A673 (cell line): ENCODE data around the gene KIF26B. TPM values are rescaled to one million over a fixed set of nuclear protein-coding genes. Genes with fewer than 3 reads are reported as not detected.
"Not testable (repeated sequence)": the region's sequence is repeated elsewhere in the genome, so short reads cannot be mapped to it uniquely, and the experiment has no call there.

Experiments used
- BruUV-seq: library from RNA; stranded (reverse); fragments of 400-500 nt; replicated peaks from 2 replicates; lab custom pipeline; 2021; lab: Mats Ljungman, UMichigan
- CTCF ChIA-PET: fragments of 300-600 bp; sonication (Branson Sonifier 250); formaldehyde crosslinking; loops from one replicate; lab custom pipeline; 2022; ENCODE audit warnings: antibody characterized with exemption; lab: Charles Lee
- POLR2A ChIA-PET: fragments of 300-600 bp; sonication (Branson Sonifier 250); formaldehyde crosslinking; loops from one replicate; lab custom pipeline; 2022; ENCODE audit warnings: antibody characterized with exemption; ENCODE audit not compliant: low non-redundant PET; lab: Charles Lee
- DNase-seq: peaks from one replicate; pipeline ENCODE4 v3.0.0-alpha.2; 2015; ENCODE audit warnings: low spot score
- H3K27ac ChIP-seq: fragments of 200-600 bp; sonication (generic); 2 replicates; pipeline ENCODE4 v1.5.1; 2016; ENCODE audit warnings: mixed run types, low read depth, mild to moderate bottlenecking, mixed read lengths, antibody characterized with exemption, low read length; ENCODE audit not compliant: poor library complexity, severe bottlenecking
- H3K27me3 ChIP-seq: fragments of 200-600 bp; sonication (generic); replicated peaks from 2 replicates; pipeline ENCODE4 v1.6.1; 2017; ENCODE audit warnings: mixed run types, low read depth, mild to moderate bottlenecking, mixed read lengths, antibody characterized with exemption, low read length; ENCODE audit not compliant: insufficient read depth, poor library complexity
- H3K36me3 ChIP-seq: fragments of 200-600 bp; sonication (generic); 2 replicates; pipeline ENCODE4 v1.6.1; 2016; ENCODE audit warnings: mixed run types, mild to moderate bottlenecking, mixed read lengths, antibody characterized with exemption, low read length; ENCODE audit not compliant: insufficient read depth, poor library complexity, severe bottlenecking
- H3K4me1 ChIP-seq: fragments of 200-600 bp; sonication (generic); 2 replicates; pipeline ENCODE4 v1.6.1; 2017; ENCODE audit warnings: mixed run types, mild to moderate bottlenecking, mixed read lengths, antibody characterized with exemption, low read length; ENCODE audit not compliant: insufficient read depth, poor library complexity, severe bottlenecking
- H3K4me3 ChIP-seq: fragments of 200-600 bp; sonication (generic); 2 replicates; pipeline ENCODE4 v1.5.1; 2016; ENCODE audit warnings: low read depth, mixed run types, mild to moderate bottlenecking, mixed read lengths, low read length; ENCODE audit not compliant: poor library complexity, severe bottlenecking
- H3K9me3 ChIP-seq: fragments of 200-600 bp; sonication (generic); 2 replicates; pipeline ENCODE4 v1.6.1; 2016; ENCODE audit warnings: mixed run types, low read depth, mild to moderate bottlenecking, mixed read lengths, antibody characterized with exemption, low read length; ENCODE audit not compliant: poor library complexity, severe bottlenecking
- CTCF ChIP-seq: fragments of 300-800, 200-600 bp; sonication (generic); conservative IDR thresholded peaks from 2 replicates; pipeline ENCODE4 v1.5.1; 2017; ENCODE audit warnings: low read depth, mild to moderate bottlenecking, antibody characterized with exemption, low read length, moderate library complexity, mixed read lengths
- EZH2 ChIP-seq: fragments of 200-600 bp; sonication (generic); IDR thresholded peaks from 2 replicates; pipeline ENCODE4 v1.6.1; 2017; ENCODE audit warnings: borderline replicate concordance, low read depth, mild to moderate bottlenecking, mixed read lengths, antibody characterized with exemption, low read length; ENCODE audit not compliant: poor library complexity, severe bottlenecking
- intact Hi-C: fragments of 100-400 bp; cut with micrococcal nuclease; formaldehyde crosslinking; loops from one replicate; pipeline ENCODE4 v1.10.0; 2022; ENCODE audit not compliant: unreplicated experiment
- total RNA-seq: library from RNA; stranded (reverse); gene quantifications from 2 replicates; pipeline ENCODE4 v1.2.3, GENCODE V29; 2021

Gene KIF26B
- total RNA-seq, 1 experiment from 2014 or later, result not detected

- TF ChIP-seq EZH2, result no peak
- TF ChIP-seq CTCF, result no peak
- no peak overlapping the region for H3K4me3 ChIP-seq
- no peaks in the 10 kb centered on the region for H3K9me3 ChIP-seq
- H3K27ac ChIP-seq, result no peak overlapping the region
- ChIA-PET CTCF (no interaction called here), POLR2A (no interaction called here)
- no TSS peak for BruUV-seq
- intact Hi-C loops, result no loop called here
- no peaks in the 10 kb centered on the region for H3K4me1 ChIP-seq
- H3K36me3 ChIP-seq, result no peaks in the 10 kb centered on the region
- no peak for DNase-seq
- H3K27me3 ChIP-seq, result peaks cover 45% of the 10 kb centered on the region
Observed at GRCh38 chr1:245401881-245402587, 247.2 kb downstream of the KIF26B start.

GRCh38 chr1:245402998-245403397 lies 248.2 kb downstream of the KIF26B start:
- H3K27ac ChIP-seq, H3K9me3 ChIP-seq, DNase-seq, H3K36me3 ChIP-seq, BruUV-seq, H3K4me1 ChIP-seq, intact Hi-C loops, CTCF ChIA-PET, H3K4me3 ChIP-seq, POLR2A ChIA-PET: not testable (repeated sequence)
- peaks cover 42% of the 10 kb centered on the region for H3K27me3 ChIP-seq

- no peak overlapping the region for H3K27ac ChIP-seq
- H3K36me3 ChIP-seq, result no peaks in the 10 kb centered on the region
- ChIA-PET POLR2A (interaction anchor here (0.7 kb wide), 1 partner anchor 41 kb away, joined by 4 read pairs; no protein-coding TSS in a partner anchor), CTCF (no interaction called here)
- TF ChIP-seq CTCF (no peak), EZH2 (no peak)
- H3K9me3 ChIP-seq, result no peaks in the 10 kb centered on the region
- H3K4me3 ChIP-seq, result no peak overlapping the region
- no peaks in the 10 kb centered on the region for H3K4me1 ChIP-seq
- BruUV-seq, result no TSS peak
- H3K27me3 ChIP-seq, result peaks cover 34% of the 10 kb centered on the region
- intact Hi-C loops, result no loop called here
- DNase-seq, result no peak
Observed at GRCh38 chr1:245404527-245404926, 249.7 kb downstream of the KIF26B start.

- Histone ChIP-seq H3K4me3 (no peak overlapping the region), H3K4me1 (no peaks in the 10 kb centered on the region), H3K9me3 (no peaks in the 10 kb centered on the region), H3K36me3 (no peaks in the 10 kb centered on the region), H3K27ac (no peak overlapping the region), H3K27me3 (peaks cover 30% of the 10 kb centered on the region)
- BruUV-seq, result no TSS peak
- DNase-seq, result no peak
- ChIA-PET POLR2A (no interaction called here), CTCF (no interaction called here)
- no peak for TF ChIP-seq CTCF
- no peak for TF ChIP-seq EZH2
- intact Hi-C loops, result no loop called here
Observed at GRCh38 chr1:245404952-245405351, 250.2 kb downstream of the KIF26B start.
